Measurements from ENCODE around the gene ALKBH6. TPM values are rescaled to one million over a fixed set of nuclear protein-coding genes. Genes with fewer than 3 reads are reported as not detected.

ALKBH6 gene
- total and polyA plus RNA-seq, 2 of the 13 experiments (the other 11 are each of a cell fraction or from before 2014, with no cell fraction given), result 13.7 to 18.1 TPM

- no peak for TF ChIP-seq TRIM22 (IDR thresholded peaks at IDR 0.05)
- no peak for TF ChIP-seq ZSCAN20 (CRISPR knock-in tag; IDR thresholded peaks at IDR 0.05; ENCODE audit: borderline replicate concordance)
- 0 out of 2 replicates have a peak, but pooled peaks have one; percentile 58 for TF ChIP-seq MEF2D (CRISPR knock-in tag; IDR thresholded peaks at IDR 0.05)
- no peak for TF ChIP-seq CBX2 (IDR thresholded peaks at IDR 0.05; ENCODE audit: low read depth, low read length)
- TF ChIP-seq CBX2 (CRISPR knock-in tag; IDR thresholded peaks at IDR 0.05; ENCODE audit: low read depth), result no peak
- no peak for TF ChIP-seq REST (IDR thresholded peaks at IDR 0.05; ENCODE audit: borderline replicate concordance in 1 of 2, low read depth in 1 of 2, low read length in 2 of 2)
- no peak for TF ChIP-seq TCF7L2 (IDR thresholded peaks at IDR 0.05; ENCODE audit: low read depth, low read length)
- TF ChIP-seq HNF1B (CRISPR knock-in tag; IDR thresholded peaks at IDR 0.05), result peak; percentile 66; the same call in 1 of the 2 replicates
- no peak; the same call in 1 of the 2 replicates for TF ChIP-seq MXD1 (CRISPR knock-in tag; IDR thresholded peaks at IDR 0.05)
- TF ChIP-seq LRRFIP1 (CRISPR knock-in tag; conservative IDR thresholded peaks at IDR 0.05), result no peak
- no peak for TF ChIP-seq ZNF850 (CRISPR knock-in tag; conservative IDR thresholded peaks at IDR 0.05)
- TF ChIP-seq PHF5A (CRISPR knock-in tag; IDR thresholded peaks at IDR 0.05; ENCODE audit: low read depth, unreplicated experiment), result no peak
- TF ChIP-seq SSRP1 (CRISPR knock-in tag; IDR thresholded peaks at IDR 0.05), result no peak
- 0 out of 2 replicates have a peak, but pooled peaks have one; percentile 37 for TF ChIP-seq ZNF253 (CRISPR knock-in tag; IDR thresholded peaks at IDR 0.05; ENCODE audit: borderline replicate concordance)
- TF ChIP-seq RFXAP (CRISPR knock-in tag; IDR thresholded peaks at IDR 0.05; ENCODE audit: borderline replicate concordance), result no peak
- no peak for TF ChIP-seq STAT6 (CRISPR knock-in tag; IDR thresholded peaks at IDR 0.05; ENCODE audit: borderline replicate concordance)
Measured at GRCh38 chr19:36008336-36008978, 5.6 kb downstream of the ALKBH6 start, which contains the start of gene SYNE4 (continued).

All from HepG2 (cell line).